ENCODE measurements around the gene SCAPER. TPM values are rescaled to one million over a fixed set of nuclear protein-coding genes. Genes with fewer than 3 reads are reported as not detected.

The SCAPER gene
- total RNA-seq, 4 donors from 2014 or later = 18.7 to 22.4 (median 19.2) TPM

- intact Hi-C loops (cut with DNase I) = no loop called here
- peaks cover 0 to 3% (median 0%) of the 10 kb centered on the region in 4 donors for H3K36me3 ChIP-seq
- no peaks in the 10 kb centered on the region for H3K9me3 ChIP-seq
- no peak for TF ChIP-seq POLR2A (IDR thresholded peaks at IDR 0.05; ENCODE audit: low read depth)
- no peak for TF ChIP-seq EP300 (IDR thresholded peaks at IDR 0.05)
- TF ChIP-seq CTCF (IDR thresholded peaks at IDR 0.05) = no peak
- TF ChIP-seq POLR2AphosphoS5 (IDR thresholded peaks at IDR 0.05) = no peak
- no peak overlapping the region for H3K4me3 ChIP-seq
- H3K4me1 ChIP-seq = peaks cover 6 to 14% (median 11%) of the 10 kb centered on the region in 4 donors
- H3K27ac ChIP-seq (replicated peaks in 1 of 4) = no peak overlapping the region
- H3K27me3 ChIP-seq = no peaks in the 10 kb centered on the region
- no peak for DNase-seq (ENCODE audit: extremely low spot score)
Observed at GRCh38 chr15:76868740-76869139, 36.4 kb downstream of the SCAPER start.

- H3K4me1 ChIP-seq = peaks cover 6 to 14% (median 11%) of the 10 kb centered on the region in 4 donors
- no peak overlapping the region for H3K27ac ChIP-seq (replicated peaks in 1 of 4)
- no peaks in the 10 kb centered on the region for H3K36me3 ChIP-seq
- no peak for DNase-seq (ENCODE audit: extremely low spot score)
- intact Hi-C loops (cut with DNase I) = no loop called here
- no peaks in the 10 kb centered on the region for H3K27me3 ChIP-seq
- H3K4me3 ChIP-seq = no peak overlapping the region
- H3K9me3 ChIP-seq = no peaks in the 10 kb centered on the region
- TF ChIP-seq POLR2A (IDR thresholded peaks at IDR 0.05; ENCODE audit: low read depth) = no peak
- TF ChIP-seq POLR2AphosphoS5 (IDR thresholded peaks at IDR 0.05) = no peak
- TF ChIP-seq CTCF (IDR thresholded peaks at IDR 0.05) = peak in 2 of 3 experiments; percentile 26 to 41
- TF ChIP-seq EP300 (IDR thresholded peaks at IDR 0.05) = no peak
Observed at GRCh38 chr15:76866716-76867321, 38.3 kb downstream of the SCAPER start.

GRCh38 chr15:76866008-76866407 is 39.1 kb downstream of the SCAPER start:
- Histone ChIP-seq H3K9me3 (no peaks in the 10 kb centered on the region), H3K4me3 (no peak overlapping the region), H3K27ac (replicated peaks in 1 of 4) (no peak overlapping the region), H3K4me1 (peaks cover 6 to 14% (median 11%) of the 10 kb centered on the region in 4 donors), H3K36me3 (no peaks in the 10 kb centered on the region), H3K27me3 (no peaks in the 10 kb centered on the region)
- intact Hi-C loops (cut with DNase I) = no loop called here
- WGBS = 95% methylated on average over 2 of the region's 2 CpGs
- DNase-seq (ENCODE audit: extremely low spot score) = no peak
- no peak for TF ChIP-seq CTCF (IDR thresholded peaks at IDR 0.05)
- TF ChIP-seq POLR2A (IDR thresholded peaks at IDR 0.05; ENCODE audit: low read depth) = no peak
- TF ChIP-seq EP300 (IDR thresholded peaks at IDR 0.05) = no peak
- TF ChIP-seq POLR2AphosphoS5 (IDR thresholded peaks at IDR 0.05) = no peak

- DNase-seq (ENCODE audit: extremely low spot score) = no peak
- H3K27ac ChIP-seq (replicated peaks in 1 of 4) = no peak overlapping the region
- no peaks in the 10 kb centered on the region for H3K36me3 ChIP-seq
- peaks cover 6 to 14% (median 11%) of the 10 kb centered on the region in 4 donors for H3K4me1 ChIP-seq
- H3K9me3 ChIP-seq = no peaks in the 10 kb centered on the region
- 62% methylated on average over 4 of the region's 4 CpGs for WGBS
- TF ChIP-seq POLR2A (IDR thresholded peaks at IDR 0.05; ENCODE audit: low read depth) (no peak), EP300 (IDR thresholded peaks at IDR 0.05) (no peak), POLR2AphosphoS5 (IDR thresholded peaks at IDR 0.05) (no peak), CTCF (IDR thresholded peaks at IDR 0.05) (no peak)
- H3K27me3 ChIP-seq = no peaks in the 10 kb centered on the region
- intact Hi-C loops (cut with DNase I) = no loop called here
- H3K4me3 ChIP-seq = no peak overlapping the region
Observed at GRCh38 chr15:76865548-76865991, 39.6 kb downstream of the SCAPER start.

- Histone ChIP-seq H3K27ac (replicated peaks in 1 of 4) (no peak overlapping the region), H3K4me1 (peaks cover 6 to 14% (median 11%) of the 10 kb centered on the region in 4 donors), H3K4me3 (no peak overlapping the region), H3K9me3 (no peaks in the 10 kb centered on the region), H3K36me3 (no peaks in the 10 kb centered on the region), H3K27me3 (no peaks in the 10 kb centered on the region)
- no peak for DNase-seq (ENCODE audit: extremely low spot score)
- intact Hi-C loops (cut with DNase I) = no loop called here
- TF ChIP-seq POLR2AphosphoS5 (IDR thresholded peaks at IDR 0.05) = no peak
- TF ChIP-seq POLR2A (IDR thresholded peaks at IDR 0.05; ENCODE audit: low read depth) = no peak
- no peak for TF ChIP-seq EP300 (IDR thresholded peaks at IDR 0.05)
- no peak for TF ChIP-seq CTCF (IDR thresholded peaks at IDR 0.05)
Observed at GRCh38 chr15:76864586-76864985, 40.6 kb downstream of the SCAPER start.

Data from esophagus muscularis mucosa (tissue), 4 donors.